HG03159 (cell line): Measurements from ENCODE around the gene EIF2B4.

Experiments
- ATAC-seq: cut with Tn5 transposase; IDR thresholded peaks from one replicate; pipeline ENCODE4 v1.9.1; 2021; ENCODE audit warnings: mild to moderate bottlenecking, moderate library complexity; ENCODE audit not compliant: unreplicated experiment

EIF2B4 gene

DNA sequence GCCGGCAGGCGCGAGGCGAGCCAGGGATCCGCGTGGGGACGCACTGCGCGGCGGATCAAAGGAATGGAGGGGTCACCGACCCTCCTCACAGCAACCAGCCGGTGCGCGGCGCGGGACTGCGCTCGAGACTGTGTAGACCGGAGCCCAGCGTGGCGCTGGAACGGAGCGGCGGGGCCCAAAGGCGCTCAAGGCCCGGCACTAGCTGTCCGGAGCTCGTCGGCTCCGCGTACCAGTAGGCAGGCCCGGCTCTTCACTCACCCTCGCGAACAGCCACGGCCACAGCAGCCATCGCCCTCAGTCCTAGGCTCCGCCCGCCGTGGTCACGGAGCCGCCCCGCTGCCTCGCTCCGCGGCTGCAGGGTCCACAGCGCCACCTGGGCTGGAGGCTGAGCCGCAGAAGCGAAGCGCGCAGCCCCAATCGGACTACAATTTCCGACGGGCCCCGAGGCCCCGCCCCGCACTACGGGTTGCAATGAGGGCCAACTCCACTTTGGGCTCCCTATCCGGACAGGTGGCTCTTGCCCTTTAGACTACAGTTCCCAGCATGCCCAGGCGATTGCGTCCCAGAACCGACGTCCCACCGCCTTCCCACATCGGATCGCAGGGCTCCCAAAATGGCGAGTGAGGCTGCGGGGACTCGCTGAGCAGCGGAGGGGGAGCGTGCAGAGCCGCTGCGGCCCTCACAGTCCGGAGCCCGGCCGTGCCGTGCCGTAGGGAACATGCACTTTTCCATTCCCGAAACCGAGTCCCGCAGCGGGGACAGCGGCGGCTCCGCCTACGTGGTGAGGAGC lies at the start of gene EIF2B4, which contains the start of gene SNX17:
Gene EIF2B4, minus strand, starts transcription at position 313 of the 790 bp plus-strand sequence. Its CDS starts 24 bp downstream, at position 289.
Gene SNX17, plus strand, starts transcription at position 591 of the 790 bp plus-strand sequence. Its CDS starts 128 bp downstream, at position 719.
- peak; percentile 83 for ATAC-seq

DNA sequence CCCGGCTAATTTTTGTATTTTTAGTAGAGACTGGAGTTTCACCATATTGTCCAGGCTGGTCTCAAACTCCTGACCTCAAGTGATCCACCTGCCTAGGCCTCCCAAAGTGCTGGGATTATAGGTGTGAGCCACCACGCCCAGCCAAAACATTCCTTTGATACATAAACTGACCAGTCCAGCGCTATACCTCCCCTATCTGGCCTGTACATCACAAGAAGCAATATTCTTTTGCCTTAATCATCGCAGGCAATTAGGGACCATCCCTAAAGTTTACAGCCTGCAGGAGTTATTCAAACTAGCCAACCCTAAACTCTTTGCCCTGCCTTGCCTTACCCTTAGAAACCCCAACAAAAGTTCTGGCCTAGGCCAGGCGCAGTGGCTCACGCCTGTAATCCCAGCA lies 46.0 kb upstream of the EIF2B4 start:
- ATAC-seq, result no peak

DNA sequence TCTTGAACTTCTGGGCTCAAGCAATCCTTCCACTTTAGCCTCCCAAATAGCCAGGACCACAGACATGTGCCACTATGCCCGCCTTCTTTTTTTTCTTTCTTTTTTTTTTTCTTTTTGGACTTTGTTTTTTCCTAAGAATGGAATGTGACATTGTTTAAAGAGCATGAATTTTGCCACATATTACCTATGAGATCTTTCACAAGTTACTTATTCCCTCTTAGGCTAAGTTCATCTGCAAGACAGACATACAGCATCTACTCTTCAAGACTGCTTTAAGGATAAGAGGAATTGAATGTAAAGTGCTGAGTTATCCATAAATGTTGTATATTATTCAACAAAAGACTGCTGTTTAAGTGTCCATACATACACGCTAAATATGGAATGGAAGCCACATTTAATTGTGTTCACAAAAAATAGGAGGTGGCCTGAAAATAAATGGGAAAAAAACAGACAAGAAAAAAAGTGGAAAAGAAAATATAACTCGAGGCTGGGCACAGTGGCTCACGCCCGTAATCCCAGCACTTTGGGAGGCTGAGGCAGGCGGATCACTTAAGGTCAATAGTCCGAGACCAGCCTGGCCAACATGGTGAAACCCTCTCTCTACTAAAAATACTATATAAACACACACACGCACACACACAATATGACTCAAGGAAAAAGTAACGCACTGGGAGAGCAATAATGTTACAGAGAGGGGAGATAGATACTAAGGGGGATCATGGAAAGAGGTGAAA lies 42.4 kb upstream of the EIF2B4 start:
- no peak for ATAC-seq

DNA sequence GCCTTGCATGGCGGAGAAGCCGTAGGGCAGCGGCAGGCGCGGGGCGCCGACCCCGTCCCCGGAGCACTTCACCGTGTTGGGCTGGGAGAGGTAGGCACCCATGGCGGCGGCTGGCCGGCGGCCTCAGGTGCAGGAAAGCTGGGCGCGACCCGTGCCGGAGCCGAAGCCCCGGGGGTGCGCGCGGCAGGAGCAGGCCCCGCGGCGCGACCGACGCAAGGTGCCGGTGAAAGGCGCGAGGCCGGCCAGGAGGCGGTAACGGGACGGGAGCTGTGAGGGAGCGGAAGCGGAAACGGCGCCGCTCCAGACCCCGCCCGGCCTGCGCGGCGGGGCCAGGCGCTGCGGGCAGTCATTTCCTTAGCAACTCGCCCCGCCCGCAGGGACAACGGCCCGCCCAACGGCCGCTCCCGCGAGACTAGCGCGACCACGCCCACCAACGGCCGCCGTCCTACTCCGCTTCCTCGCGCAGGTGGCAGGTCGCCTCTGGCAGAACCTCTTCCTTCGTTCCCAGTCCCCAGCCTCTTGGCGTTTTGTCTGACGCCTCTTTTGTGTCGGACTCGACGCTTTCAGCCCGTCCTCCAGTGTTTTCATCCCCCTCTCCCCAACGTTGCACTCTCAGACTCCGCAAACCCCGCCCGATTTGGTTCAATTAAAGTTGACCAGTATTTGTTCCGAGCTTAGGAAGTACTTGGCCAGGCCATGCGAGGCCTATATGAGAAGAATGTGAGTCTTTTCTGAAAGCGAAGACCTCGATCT lies 39.4 kb upstream of the EIF2B4 start, which contains the start of gene PPM1G:
Gene PPM1G, minus strand, starts transcription at position 271 of the 753 bp plus-strand sequence. Its CDS starts 169 bp downstream, at position 102.
- ATAC-seq, result peak; percentile 95

DNA sequence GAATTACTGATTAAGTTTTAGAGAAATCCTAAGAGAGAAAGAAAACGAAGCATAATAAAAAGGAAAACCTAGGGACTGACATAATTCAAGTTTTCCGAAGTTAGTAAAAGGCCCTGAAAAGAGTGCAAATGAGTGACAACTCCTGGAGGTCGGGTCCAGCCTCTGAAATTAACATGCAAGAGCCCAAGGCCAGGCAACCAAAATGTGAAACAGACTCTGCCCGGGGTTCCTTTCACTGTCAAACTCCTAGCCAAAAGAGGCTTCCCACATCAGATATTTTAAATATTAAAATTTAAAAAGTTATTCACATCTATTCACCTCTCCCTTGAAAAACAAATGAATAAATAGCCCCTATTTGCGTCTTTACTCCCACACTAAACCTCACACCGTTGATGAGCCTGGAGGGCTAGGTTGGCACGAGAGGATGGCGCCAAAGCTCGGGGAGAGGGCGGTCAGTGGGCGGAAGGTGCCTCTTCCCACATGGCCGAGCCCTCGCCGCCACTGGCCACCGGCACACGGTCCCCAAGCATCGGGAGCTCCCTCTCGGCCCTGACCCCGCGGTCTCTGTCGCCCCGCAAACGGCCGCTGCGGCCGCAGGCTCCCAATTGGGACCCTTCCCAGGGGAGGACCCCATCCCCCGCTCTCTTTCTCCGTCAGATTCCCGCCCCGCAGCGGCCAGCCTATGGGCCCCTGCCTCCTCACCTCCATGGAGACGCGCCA lies 38.6 kb upstream of the EIF2B4 start:
- ATAC-seq, result peak; percentile 25

DNA sequence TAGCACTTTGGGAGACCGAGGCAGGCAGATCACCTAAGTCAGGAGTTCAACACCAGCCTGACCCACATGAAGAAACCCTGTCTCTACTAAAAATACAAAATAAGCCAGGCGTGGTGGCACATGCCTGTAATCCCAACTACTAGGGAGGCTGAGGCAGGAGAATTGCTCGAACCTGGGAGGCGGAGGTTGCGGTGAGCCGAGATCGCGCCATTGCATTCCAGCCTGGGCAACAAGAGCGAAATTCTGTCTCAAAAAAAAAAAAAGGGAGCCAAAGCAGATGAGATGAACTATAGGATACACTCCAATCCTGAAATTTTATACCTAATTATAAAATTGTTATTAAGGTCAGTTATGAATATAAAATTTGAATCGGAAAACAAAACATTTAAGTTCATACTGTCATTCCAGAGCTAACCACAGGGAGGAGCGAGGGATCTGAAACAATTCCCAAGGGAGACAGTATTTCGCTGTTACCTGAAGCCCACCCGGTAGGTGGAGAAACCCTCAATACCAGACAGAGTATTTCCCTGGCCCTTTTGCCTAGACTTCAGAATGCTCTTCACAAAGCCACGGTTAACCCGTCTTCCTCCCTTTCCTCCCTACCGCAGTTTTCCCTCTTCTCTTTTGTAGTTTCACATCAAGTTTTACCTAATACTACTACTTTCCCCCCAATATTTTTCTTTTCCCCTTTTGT lies 37.8 kb upstream of the EIF2B4 start:
- ATAC-seq, result no peak

DNA sequence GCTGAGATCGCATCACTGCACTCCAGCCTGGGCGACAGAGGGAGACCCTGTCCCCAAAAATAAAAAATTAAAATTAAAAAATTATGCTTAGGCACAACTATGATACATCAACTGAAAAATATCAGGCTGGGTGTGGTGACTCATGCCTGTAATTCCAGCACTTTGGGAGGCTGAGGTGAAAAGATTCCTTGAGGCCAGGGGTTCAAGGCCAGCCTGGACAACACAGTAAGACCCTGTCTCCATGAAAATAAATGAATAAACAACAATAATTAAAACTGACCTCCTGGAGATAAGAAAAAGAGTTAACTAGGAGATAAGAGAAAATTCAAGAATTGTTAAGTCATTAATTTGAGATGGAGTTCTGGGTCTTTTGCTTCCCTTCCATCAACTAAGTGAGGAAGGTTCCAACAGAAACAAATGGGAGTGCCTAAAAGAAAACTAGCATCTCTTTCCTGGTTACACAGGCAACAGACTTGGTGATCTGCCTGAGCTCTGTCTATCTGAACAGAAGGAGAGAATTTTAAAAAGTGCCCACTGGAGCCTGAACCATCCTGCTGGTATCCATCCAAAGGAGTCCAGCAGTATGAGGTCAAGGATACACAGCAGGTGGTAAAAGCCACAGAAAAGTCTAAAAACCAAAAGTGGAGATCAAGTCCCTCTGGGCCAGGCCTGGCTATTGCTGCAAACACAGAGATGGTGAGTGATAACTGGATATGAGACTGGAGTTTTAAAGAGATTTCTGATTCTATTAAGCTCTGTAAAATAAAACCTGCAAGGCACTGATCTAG lies 30.4 kb upstream of the EIF2B4 start:
- no peak for ATAC-seq

DNA sequence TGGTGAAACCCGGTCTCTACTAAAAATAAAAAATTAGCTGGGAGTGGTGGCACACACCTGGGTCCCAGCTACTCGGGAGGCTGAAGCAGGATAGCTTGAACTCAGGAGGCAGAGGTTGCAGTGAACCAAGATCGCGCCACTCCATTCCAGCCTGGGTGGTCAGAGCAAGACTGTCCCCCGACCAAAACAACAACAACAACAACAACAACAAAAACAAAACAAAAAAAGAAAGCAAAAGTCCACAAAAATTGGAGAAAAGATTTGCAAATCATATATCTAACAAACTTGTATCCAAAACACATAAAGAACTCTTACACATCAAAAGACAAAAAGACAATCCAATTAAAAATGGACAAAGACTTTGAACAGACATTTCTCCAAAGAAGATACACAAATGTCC lies 28.8 kb upstream of the EIF2B4 start:
- ATAC-seq, result no peak

DNA sequence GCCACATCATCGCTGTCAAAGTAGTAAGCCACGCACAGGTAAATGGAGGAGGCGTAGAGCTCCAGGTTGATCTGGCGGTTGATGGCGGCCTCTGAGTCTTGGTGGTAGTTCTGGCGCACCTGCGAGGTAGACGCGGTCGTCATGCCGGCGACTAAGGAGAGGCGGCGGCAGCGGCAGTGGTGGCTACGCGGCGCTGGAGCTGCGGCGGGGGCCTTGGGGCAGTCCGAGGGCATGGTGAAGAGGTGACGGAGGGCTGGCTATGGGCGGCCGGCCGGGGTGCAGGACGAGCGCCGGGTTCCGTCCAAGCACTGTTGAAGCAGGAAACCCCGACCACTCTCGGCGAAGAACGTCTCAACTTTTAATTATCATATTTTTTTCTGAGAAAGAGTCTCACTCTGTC lies 23.1 kb upstream of the EIF2B4 start:
- ATAC-seq, result no peak

DNA sequence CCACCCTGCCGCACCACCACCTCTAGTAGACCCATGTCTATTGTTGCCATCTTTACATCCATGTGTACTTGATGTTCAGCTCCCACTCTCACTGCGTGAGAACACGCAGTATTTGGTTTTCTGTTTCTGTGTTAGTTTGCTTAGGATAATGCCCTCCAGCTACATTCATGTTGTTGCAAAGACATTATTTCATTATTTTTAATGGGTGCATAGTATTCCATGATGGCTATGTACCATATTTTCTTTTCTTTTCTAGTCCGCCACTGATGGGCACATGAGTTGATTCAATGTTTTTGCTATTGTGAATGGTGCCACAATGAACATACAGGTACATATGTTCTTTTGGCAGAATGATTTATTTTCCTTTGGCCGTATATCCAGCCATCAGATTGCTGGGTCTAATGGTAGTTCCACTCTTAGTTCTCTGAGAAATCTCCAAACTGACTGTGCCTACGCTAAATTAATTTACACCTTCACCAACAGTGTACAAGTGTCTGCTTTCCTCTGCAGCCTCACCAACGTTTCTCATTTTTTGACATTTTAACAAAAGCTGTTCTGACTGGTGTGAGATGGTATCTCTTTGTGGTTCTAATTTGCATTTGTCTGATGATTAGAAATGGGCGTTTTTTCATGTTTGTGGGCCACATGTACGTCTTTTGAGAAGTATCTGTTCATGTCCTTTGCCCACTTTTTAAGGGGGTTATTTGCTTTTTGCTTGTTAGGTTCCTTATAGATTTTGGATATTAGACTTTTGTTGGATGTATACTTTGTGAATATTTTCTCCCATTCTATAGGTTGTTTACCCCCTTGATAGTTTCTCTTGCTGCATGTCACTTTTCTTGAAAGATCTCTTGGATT lies 20.9 kb upstream of the EIF2B4 start:
- no peak for ATAC-seq

DNA sequence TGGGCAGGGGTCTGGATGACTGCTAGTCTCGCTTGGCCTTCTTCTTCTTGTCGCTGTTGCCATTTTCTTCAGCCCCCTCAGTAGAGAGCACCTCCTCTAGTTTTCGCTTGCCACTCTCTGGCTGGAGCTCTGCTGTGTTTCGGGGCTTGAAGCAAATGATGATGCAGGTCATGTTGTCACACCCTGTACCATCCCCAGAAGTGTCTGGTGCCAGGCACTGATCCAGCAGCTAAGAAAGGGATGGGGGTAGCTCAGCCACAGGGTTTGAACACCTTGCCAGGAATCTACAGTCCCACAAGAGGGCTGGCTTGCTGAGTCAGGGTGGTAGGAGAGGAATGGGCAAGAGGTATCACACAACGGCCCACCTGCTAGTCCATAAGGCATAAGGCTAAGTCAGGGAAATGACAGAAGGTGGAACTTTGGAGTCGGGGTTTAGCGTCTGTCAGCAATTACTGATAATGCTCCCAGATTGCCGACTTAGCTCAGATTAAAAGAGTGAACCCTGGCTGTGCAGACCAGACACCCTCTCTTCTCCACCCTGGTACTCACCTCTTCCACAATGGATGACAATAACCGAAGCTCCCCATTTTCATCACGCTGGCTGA lies 11.5 kb upstream of the EIF2B4 start:
- ATAC-seq, result no peak

DNA sequence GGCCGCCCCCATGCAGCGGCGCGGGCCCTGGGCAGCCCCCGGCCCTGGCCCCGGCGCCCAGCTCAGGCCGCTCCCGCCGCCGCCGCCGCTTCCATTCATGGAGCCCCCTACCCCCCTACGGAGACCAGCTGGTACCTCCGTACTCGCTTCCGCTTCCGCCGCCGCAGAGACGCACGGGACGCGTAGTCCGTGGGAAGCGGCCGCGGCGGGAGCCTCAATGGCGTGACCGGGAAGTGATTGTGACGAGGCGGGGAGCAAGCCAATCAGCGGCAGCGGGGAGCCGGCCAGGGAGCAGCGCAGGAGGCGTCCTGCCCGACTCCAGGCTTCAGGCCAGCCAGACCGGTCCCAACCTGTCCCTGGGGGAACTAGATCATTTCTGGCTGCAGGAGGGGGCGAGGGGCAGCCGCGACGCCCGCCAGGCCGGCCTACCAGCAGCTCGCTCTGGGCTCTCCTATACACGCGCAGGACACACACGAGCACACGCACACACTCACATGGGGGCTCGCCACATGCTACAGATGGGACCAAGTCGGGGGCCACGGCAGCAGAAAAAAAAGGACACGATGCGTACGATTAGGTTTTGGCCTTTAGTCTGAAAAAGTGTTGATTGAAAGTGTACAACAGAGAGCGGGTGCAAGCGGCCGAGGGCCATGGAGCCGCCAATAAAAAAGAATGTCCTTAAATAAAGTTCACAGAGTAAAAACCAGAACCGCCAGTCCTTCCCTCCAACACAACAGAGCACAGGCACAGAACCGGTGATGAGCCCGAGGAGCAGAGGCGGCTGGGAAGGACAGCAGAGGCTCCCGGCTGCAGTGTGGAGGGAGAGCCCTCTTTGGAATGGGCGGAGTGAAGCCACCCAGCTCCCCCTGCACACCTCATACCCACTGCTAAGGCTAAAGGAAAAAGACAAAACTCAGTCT lies 10.7 kb upstream of the EIF2B4 start, which contains the start of gene ZNF513:
Gene ZNF513, minus strand, starts transcription at position 109 of the 920 bp plus-strand sequence. CDS start 208 bp downstream, outside the sequence.
- peak; percentile 78 for ATAC-seq

DNA sequence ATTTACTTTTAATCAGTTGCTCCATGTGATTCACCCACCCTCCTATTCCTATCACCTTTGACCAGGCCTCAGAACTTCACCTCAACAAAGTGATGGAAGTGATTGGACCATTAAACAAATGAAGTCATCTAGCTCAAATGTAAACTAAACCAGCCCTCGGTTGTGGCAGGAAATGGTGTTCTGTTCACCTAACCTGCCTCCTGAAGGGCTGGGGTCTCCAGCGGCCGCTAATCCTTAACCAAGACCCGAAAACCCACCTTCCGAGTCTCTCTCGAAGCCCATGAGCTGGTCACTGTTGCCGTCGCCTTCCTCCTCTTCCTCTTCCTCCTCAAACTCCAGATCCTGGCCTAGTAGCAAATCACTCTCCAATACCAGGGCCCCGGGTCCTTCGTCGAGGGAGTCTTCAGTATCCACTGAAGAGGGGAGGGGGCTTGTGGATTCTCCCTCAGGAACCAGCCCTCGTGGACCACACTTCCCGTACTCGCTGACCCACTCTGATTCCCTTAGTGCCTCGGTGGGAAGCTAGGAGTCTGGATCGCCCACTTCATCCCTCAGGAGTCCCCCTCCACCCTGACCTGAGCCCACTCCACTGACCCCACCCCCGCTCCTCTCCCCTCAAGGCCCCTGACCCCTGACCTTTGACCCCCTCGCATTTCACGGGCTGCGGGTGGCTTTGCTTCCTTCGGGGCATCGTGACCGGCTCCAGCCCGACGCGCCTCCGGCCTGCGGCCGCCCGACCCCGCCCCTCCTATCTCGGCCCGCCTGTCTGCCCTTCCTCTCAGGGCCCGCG lies 9.9 kb upstream of the EIF2B4 start:
- no peak for ATAC-seq

DNA sequence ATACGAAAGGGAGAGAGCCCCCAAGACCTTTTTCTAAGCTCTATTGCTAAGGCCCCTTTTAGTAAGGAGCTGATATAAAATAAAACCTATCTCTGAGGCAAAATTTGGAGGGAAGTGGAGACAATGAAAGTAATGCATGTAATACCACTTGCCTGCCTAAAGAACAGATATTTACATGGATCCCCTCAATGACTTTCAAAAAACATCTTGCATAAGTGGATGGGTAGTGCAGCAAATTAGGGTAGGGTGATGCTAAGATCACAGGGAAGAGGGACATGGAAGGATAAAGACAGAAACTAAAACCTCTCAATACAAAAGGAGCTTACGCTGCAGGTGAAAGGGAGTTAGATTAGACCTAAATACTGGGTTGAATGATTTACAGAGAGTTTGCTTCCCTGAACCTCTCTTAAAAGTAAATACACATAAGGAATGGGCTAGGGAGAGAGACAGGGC lies 9.3 kb upstream of the EIF2B4 start:
- ATAC-seq, result no peak

DNA sequence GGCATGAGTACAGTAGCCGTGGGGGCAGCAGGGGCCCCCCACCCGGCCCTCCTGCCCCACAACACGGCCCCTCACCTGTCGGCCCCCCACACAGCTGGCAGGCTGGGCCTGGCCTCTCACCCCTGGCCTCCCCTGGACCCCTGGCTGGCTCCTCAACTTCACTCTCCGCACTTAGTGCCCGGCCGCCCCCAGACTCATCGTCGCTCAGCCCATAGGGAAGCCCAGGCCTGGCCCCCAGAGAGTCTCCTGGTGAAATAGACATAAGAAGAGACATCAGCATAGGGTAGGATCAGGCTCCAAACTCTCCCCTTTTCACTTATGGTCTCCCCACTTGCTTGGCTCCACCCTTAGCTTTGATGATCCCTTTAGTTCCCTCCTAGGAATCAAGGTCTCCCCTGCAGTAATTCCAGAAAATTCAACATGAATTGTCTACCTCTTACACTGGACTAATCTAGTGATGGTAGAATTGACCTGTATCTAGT lies 8.7 kb upstream of the EIF2B4 start:
- ATAC-seq, result no peak
